HPDE6-E6E7 (cell line): Measurements from ENCODE around the gene LCN9.
"Not testable (repeated sequence)": the region's sequence is repeated elsewhere in the genome, so short reads cannot be mapped to it uniquely, and the experiment has no call there.

ENCODE experiments used
- DNase-seq: peaks from one replicate; pipeline ENCODE4 v3.0.0; 2011; ENCODE audit warnings: missing footprints; ENCODE audit errors: extremely low spot score

Gene LCN9

GRCh38 chr9:135647884-135648283 lies 15.2 kb upstream of the LCN9 start:
- no peak for DNase-seq

- DNase-seq, result no peak
Measured at GRCh38 chr9:135648494-135649410, 14.4 kb upstream of the LCN9 start.

GRCh38 chr9:135649508-135649907 lies 13.6 kb upstream of the LCN9 start:
- DNase-seq, result no peak

- no peak for DNase-seq
Measured at GRCh38 chr9:135650408-135650807, 12.7 kb upstream of the LCN9 start.

- no peak for DNase-seq
Measured at GRCh38 chr9:135655317-135655716, 7.8 kb upstream of the LCN9 start.

- DNase-seq, result no peak
Measured at GRCh38 chr9:135657416-135657815, 5.7 kb upstream of the LCN9 start.

GRCh38 chr9:135659252-135659651 lies 3.9 kb upstream of the LCN9 start:
- DNase-seq, result no peak

GRCh38 chr9:135660407-135660806 lies 2.7 kb upstream of the LCN9 start:
- DNase-seq, result no peak

GRCh38 chr9:135661816-135662560 lies 1.1 kb upstream of the LCN9 start:
- DNase-seq, result no peak

GRCh38 chr9:135663451-135663770 lies 302 bp downstream of the LCN9 start:
- DNase-seq, result no peak

- no peak for DNase-seq
Measured at GRCh38 chr9:135663857-135664256, 748 bp downstream of the LCN9 start.

- no peak for DNase-seq
Measured at GRCh38 chr9:135664266-135664665, 1.2 kb downstream of the LCN9 start.

- DNase-seq, result no peak
Measured at GRCh38 chr9:135664801-135665794, 2.0 kb downstream of the LCN9 start.

GRCh38 chr9:135665795-135666189 lies 2.7 kb downstream of the LCN9 start:
- no peak for DNase-seq

- DNase-seq, result no peak
Measured at GRCh38 chr9:135666534-135667462, 3.7 kb downstream of the LCN9 start.

- DNase-seq, result no peak
Measured at GRCh38 chr9:135667463-135668001, 4.4 kb downstream of the LCN9 start.

- not testable (repeated sequence) for DNase-seq
Measured at GRCh38 chr9:135669018-135669417, 5.9 kb downstream of the LCN9 start.

GRCh38 chr9:135669616-135670285 lies 6.6 kb downstream of the LCN9 start:
- no peak for DNase-seq

- no peak for DNase-seq
Measured at GRCh38 chr9:135670721-135671590, 7.8 kb downstream of the LCN9 start.
